CD14-positive monocyte (primary cell): ENCODE results near the gene ATG16L2. TPM values are rescaled to one million over a fixed set of nuclear protein-coding genes. Genes with fewer than 3 reads are reported as not detected.

Experiments
- DNase-seq, 3 donors: peaks; one replicate each; pipeline ENCODE4 v3.0.0-alpha.2; 2011 to 2022
- H2AFZ ChIP-seq: 2 replicates; pipeline ENCODE4 v1.6.0; 2012; ENCODE audit warnings: mild to moderate bottlenecking, low read depth, low read length, inconsistent platforms; ENCODE audit not compliant: insufficient read depth, poor library complexity, severe bottlenecking
- H3K27ac ChIP-seq, 2 donors: 1 replicate in 1 of 2; 2 replicates in 1 of 2; pipeline ENCODE4 v1.5.1; 2012 to 2013; ENCODE audit warnings: low read length in 2 of 2, control low read depth in 1 of 2, inconsistent platforms in 1 of 2, low read depth in 1 of 2, mild to moderate bottlenecking in 1 of 2
- H3K27me3 ChIP-seq, 2 donors: one replicate each; pipeline versions ENCODE4 v1.6.0 to v1.6.1; 2011 to 2013; ENCODE audit warnings: low read length in 2 of 2; ENCODE audit not compliant: control insufficient read depth in 2 of 2, insufficient read depth in 2 of 2
- H3K36me3 ChIP-seq, 2 donors: replicated peaks in 1 of 2; 1 replicate in 1 of 2; 2 replicates in 1 of 2; pipeline versions ENCODE4 v1.5.1 to v1.6.1; 2012 to 2013; ENCODE audit warnings: low read length in 2 of 2, control low read depth in 1 of 2, inconsistent platforms in 1 of 2, mild to moderate bottlenecking in 1 of 2; ENCODE audit not compliant: insufficient read depth in 2 of 2, control insufficient read depth in 1 of 2
- H3K4me1 ChIP-seq, 2 donors: 1 replicate in 1 of 2; 2 replicates in 1 of 2; pipeline versions ENCODE4 v1.5.1 to v1.6.1; 2012 to 2013; ENCODE audit warnings: low read length in 2 of 2, control low read depth in 1 of 2, inconsistent platforms in 1 of 2, mild to moderate bottlenecking in 1 of 2, moderate library complexity in 1 of 2; ENCODE audit not compliant: insufficient read depth in 2 of 2, control insufficient read depth in 1 of 2
- H3K4me2 ChIP-seq: replicated peaks from 2 replicates; pipeline ENCODE3; 2012; ENCODE audit warnings: low read length, moderate library complexity, mild to moderate bottlenecking; ENCODE audit not compliant: poor library complexity, severe bottlenecking; ENCODE audit errors: extremely low read depth
- H3K4me3 ChIP-seq, 3 experiments: fragments of 200-600 bp in 1 of 3; sonication (generic) in 1 of 3; replicated peaks in 1 of 3; 1 replicate in 2 of 3; 2 replicates in 1 of 3; pipeline ENCODE4 v1.5.1; 2011 to 2013; ENCODE audit warnings: low read length in 3 of 3, mild to moderate bottlenecking in 3 of 3, control low read depth in 2 of 3, low read depth in 2 of 3, inconsistent platforms in 1 of 3, moderate library complexity in 1 of 3
- H3K79me2 ChIP-seq: 2 replicates; pipeline ENCODE4 v1.6.0; 2012; ENCODE audit warnings: mild to moderate bottlenecking, control low read depth, inconsistent platforms, low read length, moderate library complexity; ENCODE audit not compliant: insufficient read depth
- H3K9ac ChIP-seq: 2 replicates; pipeline ENCODE4 v1.6.0; 2017; ENCODE audit warnings: low read length, mild to moderate bottlenecking; ENCODE audit not compliant: insufficient read depth, poor library complexity, severe bottlenecking
- H3K9me3 ChIP-seq, 2 donors: replicated peaks in 1 of 2; 1 replicate in 1 of 2; 2 replicates in 1 of 2; pipeline versions ENCODE4 v1.5.1 to v1.6.1; 2012 to 2013; ENCODE audit warnings: low read length in 2 of 2, control low read depth in 1 of 2; ENCODE audit not compliant: control insufficient read depth in 1 of 2, insufficient read depth in 1 of 2
- H4K20me1 ChIP-seq: 2 replicates; pipeline ENCODE4 v1.6.0; 2012; ENCODE audit warnings: mild to moderate bottlenecking, low read length, control low read depth, moderate library complexity; ENCODE audit not compliant: insufficient read depth
- H3K27ac Mint-ChIP-seq, 7 donors: one replicate each; pipeline ENCODE4 v1.8.0; 2020; ENCODE audit warnings: mild to moderate bottlenecking in 7 of 7, mixed read lengths in 7 of 7, moderate library complexity in 6 of 7, inconsistent platforms in 2 of 7
- H3K27me3 Mint-ChIP-seq, 3 donors: one replicate each; pipeline ENCODE4 v1.8.0; 2021 to 2022; ENCODE audit warnings: low read depth in 3 of 3, mild to moderate bottlenecking in 3 of 3, mixed read lengths in 3 of 3, moderate library complexity in 3 of 3, inconsistent platforms in 1 of 3
- H3K36me3 Mint-ChIP-seq, 2 donors: one replicate each; pipeline ENCODE4 v1.8.0; 2020; ENCODE audit warnings: mixed read lengths in 2 of 2, inconsistent platforms in 1 of 2, mild to moderate bottlenecking in 1 of 2
- H3K4me1 Mint-ChIP-seq: one replicate; pipeline ENCODE4 v1.8.0; 2020; ENCODE audit warnings: mild to moderate bottlenecking, mixed read lengths
- H3K4me3 Mint-ChIP-seq, 2 donors: one replicate each; pipeline ENCODE4 v1.8.0; 2020; ENCODE audit warnings: mild to moderate bottlenecking in 2 of 2, mixed read lengths in 2 of 2, moderate library complexity in 1 of 2
- H3K9me3 Mint-ChIP-seq, 7 donors: one replicate each; pipeline ENCODE4 v1.8.0; 2020 to 2022; ENCODE audit warnings: mixed read lengths in 7 of 7, mild to moderate bottlenecking in 6 of 7, moderate library complexity in 6 of 7, inconsistent platforms in 2 of 7
- WGBS: methylation state at CpG from one replicate; pipeline ENCODE4 v1.1.5; 2013; ENCODE audit warnings: missing lambda C conversion rate; ENCODE audit not compliant: insufficient coverage; 5-methylcytosine and 5-hydroxymethylcytosine counted together
- intact Hi-C, 2 donors: fragments of 100-400 bp; cut with micrococcal nuclease; formaldehyde crosslinking; loops; one replicate each; pipeline versions ENCODE4 v1.15.0 to v1.15.1; 2023
- polyA plus RNA-seq, 3 donors: library from polyadenylated mRNA; depleted of rRNA in 1 of 3; unstranded in 2 of 3; stranded (reverse) in 1 of 3; fragments of 300-500 nt in 2 of 3; fragments of >200 nt in 1 of 3; fragmentation: Illumina TruSeq in 2 of 3; gene quantifications; 1 replicate in 2 of 3; 2 replicates in 1 of 3; pipeline ENCODE4 v1.2.3, GENCODE V29; 2012 to 2021
- TF ChIP-seq, protein P1 (sequence below): fragments of 200-600 bp; IDR thresholded peaks from one replicate; pipeline ENCODE4 v1.8.0; 2022; ENCODE audit warnings: antibody characterized with exemption, mild to moderate bottlenecking

The ATG16L2 gene
- polyA plus RNA-seq, 3 donors, result 36.9 to 975 (median 46.8) TPM

DNA sequence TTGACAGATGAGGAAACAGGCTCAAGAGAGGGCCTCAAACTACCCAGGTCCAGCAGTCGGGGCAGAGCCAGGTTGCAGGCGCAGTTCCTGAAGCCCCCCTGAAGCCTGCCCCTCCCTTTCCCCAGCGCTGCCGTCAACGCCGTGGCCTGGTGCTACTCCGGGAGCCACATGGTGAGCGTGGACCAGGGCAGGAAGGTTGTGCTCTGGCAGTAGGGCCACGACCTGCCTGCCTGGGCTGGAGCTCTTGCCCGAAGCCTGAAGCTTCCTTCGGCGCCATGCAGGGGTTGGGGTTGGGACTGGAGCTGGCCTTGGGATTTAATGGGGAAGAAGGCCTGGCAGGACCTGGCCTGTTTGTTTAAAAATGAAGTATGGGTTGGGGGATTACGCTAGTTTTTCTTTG is 15.0 kb downstream of the ATG16L2 start:
- Mint-ChIP-seq H3K27me3 (peaks cover 0 to 2% (median 0%) of the 10 kb centered on the region in 3 donors), H3K36me3 (peaks cover 63 to 87% of the 10 kb centered on the region in 2 donors), H3K27ac (peak overlapping the region; percentile 58 to 93 (median 89)), H3K4me3 (no peak overlapping the region), H3K4me1 (peaks cover 52% of the 10 kb centered on the region), H3K9me3 (no peaks in the 10 kb centered on the region)
- TF ChIP-seq, protein P1, sequence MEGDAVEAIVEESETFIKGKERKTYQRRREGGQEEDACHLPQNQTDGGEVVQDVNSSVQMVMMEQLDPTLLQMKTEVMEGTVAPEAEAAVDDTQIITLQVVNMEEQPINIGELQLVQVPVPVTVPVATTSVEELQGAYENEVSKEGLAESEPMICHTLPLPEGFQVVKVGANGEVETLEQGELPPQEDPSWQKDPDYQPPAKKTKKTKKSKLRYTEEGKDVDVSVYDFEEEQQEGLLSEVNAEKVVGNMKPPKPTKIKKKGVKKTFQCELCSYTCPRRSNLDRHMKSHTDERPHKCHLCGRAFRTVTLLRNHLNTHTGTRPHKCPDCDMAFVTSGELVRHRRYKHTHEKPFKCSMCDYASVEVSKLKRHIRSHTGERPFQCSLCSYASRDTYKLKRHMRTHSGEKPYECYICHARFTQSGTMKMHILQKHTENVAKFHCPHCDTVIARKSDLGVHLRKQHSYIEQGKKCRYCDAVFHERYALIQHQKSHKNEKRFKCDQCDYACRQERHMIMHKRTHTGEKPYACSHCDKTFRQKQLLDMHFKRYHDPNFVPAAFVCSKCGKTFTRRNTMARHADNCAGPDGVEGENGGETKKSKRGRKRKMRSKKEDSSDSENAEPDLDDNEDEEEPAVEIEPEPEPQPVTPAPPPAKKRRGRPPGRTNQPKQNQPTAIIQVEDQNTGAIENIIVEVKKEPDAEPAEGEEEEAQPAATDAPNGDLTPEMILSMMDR, result no peak
- intact Hi-C loops, result no loop called here
- H4K20me1 ChIP-seq, result peaks cover 83% of the 10 kb centered on the region
- H3K79me2 ChIP-seq, result peaks cover 31% of the 10 kb centered on the region
- H3K4me1 ChIP-seq, result peaks cover 37 to 44% of the 10 kb centered on the region in 2 donors
- 91% methylated on average over 12 of the region's 13 CpGs for WGBS
- no peaks in the 10 kb centered on the region for H3K27me3 ChIP-seq
- DNase-seq, result no peak
- H3K4me3 ChIP-seq, result no peak overlapping the region
- no peak overlapping the region for H2AFZ ChIP-seq
- no peak overlapping the region for H3K9ac ChIP-seq
- H3K27ac ChIP-seq, result peak overlapping the region; percentile 63 to 77
- H3K9me3 ChIP-seq, result no peaks in the 10 kb centered on the region
- H3K4me2 ChIP-seq, result no peak overlapping the region
- H3K36me3 ChIP-seq, result peaks cover 74 to 84% of the 10 kb centered on the region in 2 donors

DNA sequence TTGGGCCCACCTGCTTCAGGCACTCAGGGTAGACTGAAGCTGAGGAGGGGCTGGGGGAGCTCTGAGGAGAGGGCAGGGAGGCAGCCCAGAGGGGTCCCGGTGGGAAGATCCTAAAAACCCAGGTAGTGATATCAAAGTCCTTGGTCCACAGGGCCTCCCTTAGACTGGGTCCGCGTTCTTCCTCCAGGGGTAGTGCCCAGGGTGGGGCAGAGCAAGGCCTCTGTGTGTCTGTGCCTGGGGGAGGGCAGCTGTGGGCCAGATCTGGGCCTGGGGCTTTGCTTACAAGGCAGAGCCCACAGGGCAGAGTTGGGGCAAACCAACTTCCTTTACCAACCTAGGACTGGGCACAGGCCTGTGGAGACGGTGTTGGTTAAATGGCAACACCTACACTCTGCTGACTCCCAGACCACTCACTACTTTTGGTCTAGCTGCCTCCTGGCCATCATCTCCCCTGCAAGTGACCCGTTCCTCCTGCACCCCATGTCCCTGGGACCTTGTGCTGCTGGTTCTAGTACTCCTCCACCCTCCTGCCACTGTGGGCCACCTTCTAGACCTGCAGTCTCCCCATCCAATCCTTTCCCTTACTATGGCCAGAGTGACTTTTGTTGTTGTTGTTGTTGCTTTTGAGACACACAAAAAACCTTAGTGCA is 15.8 kb downstream of the ATG16L2 start:
- peaks cover 25% of the 10 kb centered on the region for H3K79me2 ChIP-seq
- 100% methylated on average over 1 of the region's 5 CpGs for WGBS
- H3K4me3 Mint-ChIP-seq, result no peak overlapping the region
- intact Hi-C loops, result loop anchor here (2.0 to 10.0 kb wide), 4 partner anchors 347 to 415 kb away; no protein-coding TSS in a partner anchor
- peaks cover 41 to 51% of the 10 kb centered on the region in 2 donors for H3K4me1 ChIP-seq
- H3K9me3 Mint-ChIP-seq, result no peaks in the 10 kb centered on the region
- peaks cover 56 to 79% of the 10 kb centered on the region in 2 donors for H3K36me3 Mint-ChIP-seq
- H3K27ac Mint-ChIP-seq, result peak overlapping the region in 3 of 7 donors; percentile 62 to 89 (median 63)
- no peak for DNase-seq
- peak overlapping the region; percentile 63 to 77 for H3K27ac ChIP-seq
- no peak overlapping the region for H3K4me2 ChIP-seq
- no peak overlapping the region for H3K4me3 ChIP-seq
- H3K27me3 Mint-ChIP-seq, result peaks cover 0 to 2% (median 0%) of the 10 kb centered on the region in 3 donors
- TF ChIP-seq, protein P1, result no peak
- H2AFZ ChIP-seq, result no peak overlapping the region
- H3K36me3 ChIP-seq, result peaks cover 65 to 76% of the 10 kb centered on the region in 2 donors
- no peaks in the 10 kb centered on the region for H3K27me3 ChIP-seq
- H3K4me1 Mint-ChIP-seq, result peaks cover 58% of the 10 kb centered on the region
- peaks cover 75% of the 10 kb centered on the region for H4K20me1 ChIP-seq
- no peak overlapping the region for H3K9ac ChIP-seq
- H3K9me3 ChIP-seq, result no peaks in the 10 kb centered on the region
